ENCODE measurements around the gene SULT4A1.

DNA sequence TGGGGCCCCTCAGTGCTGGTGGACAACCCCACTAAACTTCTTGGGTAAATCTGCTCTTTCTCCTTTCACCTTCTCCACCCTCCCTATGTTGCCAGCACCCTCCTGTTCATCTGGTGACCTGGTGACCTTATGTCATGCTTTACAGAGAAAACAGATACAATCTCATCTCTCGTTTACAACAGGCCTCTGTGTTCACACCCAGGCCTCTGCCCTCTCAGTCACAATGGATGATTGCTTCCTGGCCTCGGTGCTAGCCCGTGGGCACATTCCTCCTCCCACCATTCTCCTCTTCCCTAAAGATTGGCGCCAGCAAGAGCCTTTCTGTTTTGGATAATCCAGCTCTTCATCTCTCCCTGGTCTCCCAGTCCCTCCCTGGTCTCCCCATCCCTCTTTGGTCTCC, 49.0 kb upstream of the SULT4A1 start:
- TF ChIP-seq, protein P1, sequence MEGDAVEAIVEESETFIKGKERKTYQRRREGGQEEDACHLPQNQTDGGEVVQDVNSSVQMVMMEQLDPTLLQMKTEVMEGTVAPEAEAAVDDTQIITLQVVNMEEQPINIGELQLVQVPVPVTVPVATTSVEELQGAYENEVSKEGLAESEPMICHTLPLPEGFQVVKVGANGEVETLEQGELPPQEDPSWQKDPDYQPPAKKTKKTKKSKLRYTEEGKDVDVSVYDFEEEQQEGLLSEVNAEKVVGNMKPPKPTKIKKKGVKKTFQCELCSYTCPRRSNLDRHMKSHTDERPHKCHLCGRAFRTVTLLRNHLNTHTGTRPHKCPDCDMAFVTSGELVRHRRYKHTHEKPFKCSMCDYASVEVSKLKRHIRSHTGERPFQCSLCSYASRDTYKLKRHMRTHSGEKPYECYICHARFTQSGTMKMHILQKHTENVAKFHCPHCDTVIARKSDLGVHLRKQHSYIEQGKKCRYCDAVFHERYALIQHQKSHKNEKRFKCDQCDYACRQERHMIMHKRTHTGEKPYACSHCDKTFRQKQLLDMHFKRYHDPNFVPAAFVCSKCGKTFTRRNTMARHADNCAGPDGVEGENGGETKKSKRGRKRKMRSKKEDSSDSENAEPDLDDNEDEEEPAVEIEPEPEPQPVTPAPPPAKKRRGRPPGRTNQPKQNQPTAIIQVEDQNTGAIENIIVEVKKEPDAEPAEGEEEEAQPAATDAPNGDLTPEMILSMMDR (IDR thresholded peaks at IDR 0.05) = no peak
- no peak for TF ChIP-seq EZH2 (IDR thresholded peaks at IDR 0.05; ENCODE audit: borderline replicate concordance, insufficient read depth, low read depth, low read length, poor library complexity, severe bottlenecking)

Data from B cell (primary cell).